Panc1 (cell line): ENCODE data around the gene ITGB3. TPM values are rescaled to one million over a fixed set of nuclear protein-coding genes. Genes with fewer than 3 reads are reported as not detected.

Experiments
- ATAC-seq: fragments of 200-7000 bp; cut with Tn5 transposase; 2 replicates; pipeline ENCODE4 v1.9.1; 2020; ENCODE audit warnings: mild to moderate bottlenecking, moderate library complexity
- BruUV-seq: library from RNA; stranded (reverse); fragments of 400-500 nt; replicated peaks from 2 replicates; lab custom pipeline; 2021; lab: Mats Ljungman, UMichigan
- CTCF ChIA-PET: fragments of 300-600 bp; sonication (Branson Sonifier 250); formaldehyde crosslinking; loops from one replicate; lab custom pipeline; 2022; ENCODE audit warnings: antibody characterized with exemption; lab: Charles Lee
- POLR2A ChIA-PET: fragments of 300-600 bp; sonication (Branson Sonifier 250); formaldehyde crosslinking; loops from one replicate; lab custom pipeline; 2022; ENCODE audit warnings: antibody characterized with exemption; lab: Charles Lee
- DNase-seq: peaks from one replicate; pipeline ENCODE4 v3.0.0-alpha.2; 2010; ENCODE audit warnings: low read depth, low spot score
- H3K27ac ChIP-seq: 2 replicates; pipeline ENCODE4 v1.5.1; 2011; ENCODE audit warnings: mild to moderate bottlenecking, low read length, inconsistent platforms
- H3K27me3 ChIP-seq: fragments of 200-500 bp; sonication (Bioruptor generic); 2 replicates; pipeline ENCODE4 v1.6.0; 2014; ENCODE audit warnings: low read length, inconsistent platforms; ENCODE audit not compliant: control insufficient read depth, insufficient read depth
- H3K36me3 ChIP-seq: fragments of 200-500 bp; sonication (Bioruptor generic); 2 replicates; pipeline ENCODE4 v1.5.1; 2014; ENCODE audit warnings: inconsistent platforms, mild to moderate bottlenecking, low read length, moderate library complexity; ENCODE audit not compliant: control insufficient read depth, insufficient read depth
- H3K4me1 ChIP-seq: 2 replicates; pipeline ENCODE4 v1.5.1; 2011; ENCODE audit warnings: inconsistent platforms, mild to moderate bottlenecking, low read length, moderate library complexity; ENCODE audit not compliant: control insufficient read depth, insufficient read depth
- H3K4me3 ChIP-seq, 2 experiments: 2 replicates each; pipeline ENCODE4 v1.5.1; 2011 to 2012; ENCODE audit warnings: low read depth in 2 of 2, low read length in 2 of 2, mild to moderate bottlenecking in 2 of 2, inconsistent platforms in 1 of 2, moderate library complexity in 1 of 2
- H3K9me3 ChIP-seq: fragments of 200-500 bp; sonication (Bioruptor generic); 2 replicates; pipeline ENCODE4 v1.5.1; 2014; ENCODE audit warnings: low read depth, mild to moderate bottlenecking, inconsistent platforms, low read length, moderate library complexity; ENCODE audit not compliant: control insufficient read depth, insufficient read depth
- POLR2AphosphoS5 ChIP-seq: IDR thresholded peaks from 2 replicates; pipeline ENCODE4 v1.6.1; 2012; ENCODE audit warnings: mild to moderate bottlenecking, low read depth, low read length, moderate library complexity
- SIN3A ChIP-seq: IDR thresholded peaks from 2 replicates; pipeline ENCODE4 v1.6.1; 2012; ENCODE audit warnings: low read depth, mild to moderate bottlenecking, low read length, moderate library complexity, borderline replicate concordance; ENCODE audit not compliant: insufficient read depth
- TCF7L2 ChIP-seq: IDR thresholded peaks from 2 replicates; pipeline ENCODE4 v1.6.1; 2011; ENCODE audit warnings: mild to moderate bottlenecking, low read depth, low read length, inconsistent platforms
- in situ Hi-C: cut with HindIII; loops from 2 replicates; pipeline ENCODE4 v1.10.0; 2016; ENCODE audit warnings: low sequenced_read_pairs, low pct_unique_long_range_greater_than_20kb
- intact Hi-C: fragments of 100-400 bp; cut with micrococcal nuclease; formaldehyde crosslinking; loops from one replicate; pipeline ENCODE4 v1.10.0; 2022; ENCODE audit not compliant: unreplicated experiment
- total RNA-seq: library from RNA; stranded (reverse); gene quantifications from one replicate; pipeline ENCODE4 v1.2.1, GENCODE V29; 2021; ENCODE audit not compliant: unreplicated experiment
- TF ChIP-seq, protein P1 (sequence below): fragments of 450-650 bp; IDR thresholded peaks from 2 replicates; pipeline ENCODE4 v1.5.1; 2017; ENCODE audit warnings: mild to moderate bottlenecking
- TF ChIP-seq, protein P2 (sequence below), 2 experiments: IDR thresholded peaks; 2 replicates each; pipeline ENCODE4 v1.6.1; 2011 to 2012; ENCODE audit warnings: low read depth in 2 of 2, control low read depth in 1 of 2, low read length in 1 of 2, mild to moderate bottlenecking in 1 of 2, moderate library complexity in 1 of 2; ENCODE audit not compliant: insufficient read depth in 1 of 2

Gene ITGB3
- total RNA-seq, 1 experiment from 2014 or later, result 17.6 TPM

DNA sequence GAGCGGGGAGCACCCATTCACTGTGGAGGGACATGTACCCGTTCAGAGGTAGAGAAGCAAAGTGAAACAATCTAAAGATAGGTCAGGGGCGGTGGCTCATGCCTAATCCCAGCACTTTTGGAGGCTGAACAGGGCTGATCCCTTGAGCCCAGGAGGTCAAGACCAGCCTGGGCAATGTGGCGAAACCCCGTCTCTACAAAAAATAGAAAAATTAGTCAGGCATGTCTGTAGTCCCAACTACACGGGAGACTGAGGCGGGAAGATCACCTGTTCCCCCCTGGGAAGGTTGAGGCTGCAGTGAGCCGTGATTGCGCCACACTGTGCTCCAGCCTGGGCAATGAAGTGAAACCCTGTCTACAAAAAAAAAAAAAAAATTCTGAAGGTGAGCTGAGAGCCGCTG, 22.8 kb upstream of the ITGB3 start:
- no TSS peak for BruUV-seq
- peak overlapping the region; percentile 57; the same call in 1 of the 2 replicates for H3K27ac ChIP-seq
- intact Hi-C loops, result loop anchor here (2.0 kb wide), 1 partner anchor 84 kb away; no protein-coding TSS in a partner anchor
- H3K27me3 ChIP-seq, result no peaks in the 10 kb centered on the region
- in situ Hi-C loops, result no loop called here
- H3K4me1 ChIP-seq, result peaks cover 7% of the 10 kb centered on the region
- no peak for DNase-seq
- no peak overlapping the region for H3K4me3 ChIP-seq
- ChIA-PET CTCF (interaction anchor here (1.1 kb wide), 1 partner anchor 76 kb away, joined by 3 read pairs; no protein-coding TSS in a partner anchor), POLR2A (no interaction called here)
- TF ChIP-seq, protein P1, sequence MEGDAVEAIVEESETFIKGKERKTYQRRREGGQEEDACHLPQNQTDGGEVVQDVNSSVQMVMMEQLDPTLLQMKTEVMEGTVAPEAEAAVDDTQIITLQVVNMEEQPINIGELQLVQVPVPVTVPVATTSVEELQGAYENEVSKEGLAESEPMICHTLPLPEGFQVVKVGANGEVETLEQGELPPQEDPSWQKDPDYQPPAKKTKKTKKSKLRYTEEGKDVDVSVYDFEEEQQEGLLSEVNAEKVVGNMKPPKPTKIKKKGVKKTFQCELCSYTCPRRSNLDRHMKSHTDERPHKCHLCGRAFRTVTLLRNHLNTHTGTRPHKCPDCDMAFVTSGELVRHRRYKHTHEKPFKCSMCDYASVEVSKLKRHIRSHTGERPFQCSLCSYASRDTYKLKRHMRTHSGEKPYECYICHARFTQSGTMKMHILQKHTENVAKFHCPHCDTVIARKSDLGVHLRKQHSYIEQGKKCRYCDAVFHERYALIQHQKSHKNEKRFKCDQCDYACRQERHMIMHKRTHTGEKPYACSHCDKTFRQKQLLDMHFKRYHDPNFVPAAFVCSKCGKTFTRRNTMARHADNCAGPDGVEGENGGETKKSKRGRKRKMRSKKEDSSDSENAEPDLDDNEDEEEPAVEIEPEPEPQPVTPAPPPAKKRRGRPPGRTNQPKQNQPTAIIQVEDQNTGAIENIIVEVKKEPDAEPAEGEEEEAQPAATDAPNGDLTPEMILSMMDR, result no peak
- TF ChIP-seq, protein P2, sequence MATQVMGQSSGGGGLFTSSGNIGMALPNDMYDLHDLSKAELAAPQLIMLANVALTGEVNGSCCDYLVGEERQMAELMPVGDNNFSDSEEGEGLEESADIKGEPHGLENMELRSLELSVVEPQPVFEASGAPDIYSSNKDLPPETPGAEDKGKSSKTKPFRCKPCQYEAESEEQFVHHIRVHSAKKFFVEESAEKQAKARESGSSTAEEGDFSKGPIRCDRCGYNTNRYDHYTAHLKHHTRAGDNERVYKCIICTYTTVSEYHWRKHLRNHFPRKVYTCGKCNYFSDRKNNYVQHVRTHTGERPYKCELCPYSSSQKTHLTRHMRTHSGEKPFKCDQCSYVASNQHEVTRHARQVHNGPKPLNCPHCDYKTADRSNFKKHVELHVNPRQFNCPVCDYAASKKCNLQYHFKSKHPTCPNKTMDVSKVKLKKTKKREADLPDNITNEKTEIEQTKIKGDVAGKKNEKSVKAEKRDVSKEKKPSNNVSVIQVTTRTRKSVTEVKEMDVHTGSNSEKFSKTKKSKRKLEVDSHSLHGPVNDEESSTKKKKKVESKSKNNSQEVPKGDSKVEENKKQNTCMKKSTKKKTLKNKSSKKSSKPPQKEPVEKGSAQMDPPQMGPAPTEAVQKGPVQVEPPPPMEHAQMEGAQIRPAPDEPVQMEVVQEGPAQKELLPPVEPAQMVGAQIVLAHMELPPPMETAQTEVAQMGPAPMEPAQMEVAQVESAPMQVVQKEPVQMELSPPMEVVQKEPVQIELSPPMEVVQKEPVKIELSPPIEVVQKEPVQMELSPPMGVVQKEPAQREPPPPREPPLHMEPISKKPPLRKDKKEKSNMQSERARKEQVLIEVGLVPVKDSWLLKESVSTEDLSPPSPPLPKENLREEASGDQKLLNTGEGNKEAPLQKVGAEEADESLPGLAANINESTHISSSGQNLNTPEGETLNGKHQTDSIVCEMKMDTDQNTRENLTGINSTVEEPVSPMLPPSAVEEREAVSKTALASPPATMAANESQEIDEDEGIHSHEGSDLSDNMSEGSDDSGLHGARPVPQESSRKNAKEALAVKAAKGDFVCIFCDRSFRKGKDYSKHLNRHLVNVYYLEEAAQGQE (IDR thresholded peaks at IDR 0.05; ENCODE audit: insufficient read depth in 1 of 2, low read depth in 2 of 2, low read length in 1 of 2), result no peak
- TF ChIP-seq SIN3A (no peak), POLR2AphosphoS5 (no peak), TCF7L2 (no peak)
- no peaks in the 10 kb centered on the region for H3K36me3 ChIP-seq
- no peaks in the 10 kb centered on the region for H3K9me3 ChIP-seq
- ATAC-seq, result no peak

GRCh38 chr17:47231334-47231733, 22.3 kb upstream of the ITGB3 start:
- CTCF ChIA-PET, result interaction anchor here (1.1 kb wide), 1 partner anchor 75 kb away, joined by 3 read pairs; no protein-coding TSS in a partner anchor
- in situ Hi-C loops (no loop called here), intact Hi-C loops (loop anchor here (2.0 kb wide), 1 partner anchor 83 kb away; no protein-coding TSS in a partner anchor)
- H3K27me3 ChIP-seq, result no peaks in the 10 kb centered on the region
- ATAC-seq, result no peak
- no peaks in the 10 kb centered on the region for H3K9me3 ChIP-seq
- H3K27ac ChIP-seq, result 0 out of 2 replicates have a peak overlapping the region, but pooled peaks have one; percentile 29
- H3K36me3 ChIP-seq, result no peaks in the 10 kb centered on the region
- DNase-seq, result no peak
- POLR2A ChIA-PET, result no interaction called here
- no peak overlapping the region for H3K4me3 ChIP-seq
- peaks cover 7% of the 10 kb centered on the region for H3K4me1 ChIP-seq
- TF ChIP-seq POLR2AphosphoS5 (no peak), SIN3A (no peak), TCF7L2 (no peak)
- TF ChIP-seq, protein P2 (IDR thresholded peaks at IDR 0.05; ENCODE audit: insufficient read depth in 1 of 2, low read depth in 2 of 2, low read length in 1 of 2), result no peak
- TF ChIP-seq, protein P1, result no peak
- no TSS peak for BruUV-seq
